Adrenal gland (tissue), 12 donors: ENCODE measurements around the gene TSHR. TPM values are rescaled to one million over a fixed set of nuclear protein-coding genes. Genes with fewer than 3 reads are reported as not detected.

Source experiments
- DNase-seq, 7 donors: peaks; one replicate each; pipeline ENCODE4 v3.0.0-alpha.2; 2019 to 2020
- H3K27ac ChIP-seq, 5 donors: fragments of 200-600 bp; sonication (generic) in 4 of 5; 1 replicate in 3 of 5; 2 replicates in 2 of 5; pipeline versions ENCODE4 v1.5.1 to v1.8.0; 2016 to 2020; ENCODE audit warnings: mild to moderate bottlenecking in 1 of 5
- H3K27me3 ChIP-seq: fragments of 200-600 bp; 2 replicates; pipeline ENCODE4 v1.8.0; 2021
- H3K36me3 ChIP-seq, 2 donors: fragments of 200-600 bp; replicated peaks in 1 of 2; 1 replicate in 1 of 2; 2 replicates in 1 of 2; pipeline versions ENCODE4 v1.5.1 to v1.8.0; 2018 to 2022
- H3K4me1 ChIP-seq, 2 donors: fragments of 200-600 bp; replicated peaks in 1 of 2; 1 replicate in 1 of 2; 2 replicates in 1 of 2; pipeline versions ENCODE4 v1.5.1 to v1.8.0; 2018 to 2021
- H3K4me3 ChIP-seq, 4 donors: fragments of 200-600 bp; sonication (generic) in 3 of 4; one replicate each; pipeline ENCODE4 v1.5.1; 2016 to 2018
- H3K9me3 ChIP-seq, 3 donors: fragments of 200-600 bp; sonication (generic) in 1 of 3; replicated peaks in 1 of 3; 1 replicate in 2 of 3; 2 replicates in 1 of 3; pipeline versions ENCODE4 v1.5.1 to v1.8.0; 2016 to 2021
- CTCF ChIP-seq, 6 experiments: fragments of 450-650 bp in 4 of 6; fragments of 200-600 bp in 2 of 6; sonication (generic) in 1 of 6; IDR thresholded peaks; 1 replicate in 5 of 6; 2 replicates in 1 of 6; pipeline versions ENCODE4 v1.5.1 to v1.8.0; 2016 to 2021; ENCODE audit warnings: antibody characterized with exemption in 6 of 6, mild to moderate bottlenecking in 2 of 6, moderate library complexity in 1 of 6
- POLR2A ChIP-seq, 2 donors: fragments of 450-650 bp; IDR thresholded peaks; one replicate each; pipeline ENCODE4 v1.6.1; 2017; ENCODE audit warnings: antibody characterized with exemption in 2 of 2, mild to moderate bottlenecking in 2 of 2, moderate library complexity in 1 of 2
- WGBS, 4 donors: extraction: QIAGEN DNeasy Blood & Tissue Kit in 2 of 4; methylation state at CpG; one replicate each; pipeline versions ENCODE4 v1.1.5 to v1.1.7; 2013 to 2017; 5-methylcytosine and 5-hydroxymethylcytosine counted together
- intact Hi-C, 2 donors: fragments of 100-400 bp; cut with DNase I; formaldehyde crosslinking; loops; one replicate each; pipeline versions ENCODE4 v1.14.1 to v1.15.0; 2022 to 2023
- polyA plus RNA-seq, 3 donors: library from polyadenylated mRNA; stranded (reverse); fragments of 200-250 nt in 2 of 3; fragments of 350-450 nt in 1 of 3; fragmentation: Illumina TruSeq in 1 of 3; extraction: RNeasy Lipid Tissue Mini Kit (QIAGEN cat#74804) in 1 of 3; gene quantifications; one replicate each; pipeline ENCODE4 v1.2.3, GENCODE V29; 2013 to 2014
- total RNA-seq, 9 donors: library from RNA; depleted of rRNA in 4 of 9; stranded (reverse); fragments of >200 nt in 4 of 9; fragments of 120-200 nt in 1 of 9; fragmentation: NEBNext Ultra II Directional in 1 of 9; extraction: Animal tissue kit (Norgen Biotek cat#: 25700) in 1 of 9; gene quantifications; one replicate each; pipeline versions ENCODE4 v1.1.0 to v1.2.4, GENCODE V29; 2013 to 2023
- donor health status: healthy with polysubstance abuse.
- donor health status: Bipolar disorder and iron deficiency.
- donor health status: DM: yes; HTN: yes; CAD: no.
- donor health status: DM: no; HTN: no; CAD: no.
- donor health status: DM: no; HTN: no; CAD: no.
- donor health status: DM: yes; HTN: yes; CAD: no.

TSHR gene
- total and polyA plus RNA-seq, 12 donors: 0.06 to 5.8 (median 0.68) TPM

DNA sequence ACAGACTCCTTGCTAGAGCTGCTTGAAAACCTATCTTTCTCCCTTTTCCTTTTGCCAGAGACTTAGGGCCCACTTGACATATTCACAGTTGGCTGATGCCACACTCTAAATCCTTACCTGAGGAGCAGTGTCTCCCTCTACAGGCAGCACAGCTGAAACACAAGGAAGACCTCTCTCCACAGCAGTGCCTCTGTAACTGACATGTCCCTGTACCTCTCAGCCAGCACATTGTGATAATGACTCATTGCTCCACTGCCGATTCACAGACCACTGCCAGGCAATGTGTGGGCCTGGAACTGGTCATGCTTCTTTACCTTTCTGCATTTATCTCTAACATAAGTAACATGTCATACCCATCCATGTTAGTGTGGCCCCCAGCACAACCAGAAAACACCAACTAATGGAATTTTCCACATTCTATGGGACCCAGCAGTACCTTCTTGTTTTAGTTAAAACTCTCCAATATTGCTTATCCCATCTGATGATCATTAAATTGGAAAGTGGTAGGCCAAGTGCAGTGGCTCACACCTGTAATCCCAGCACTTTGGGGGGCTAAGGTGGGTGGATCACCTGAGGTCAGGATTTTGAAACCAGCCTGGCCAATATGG lies 208.8 kb downstream of the TSHR start:
- TF ChIP-seq CTCF (IDR thresholded peaks at IDR 0.05): peak; percentile 51 to 82 (median 78)
- TF ChIP-seq POLR2A (IDR thresholded peaks at IDR 0.05): peak in 1 of 2 donors; percentile 7
- DNase-seq: peak; percentile 70 to 93 (median 86)
- WGBS, 4 donors: 0 to 21% (median 6%) methylated on average over 1 of the region's 1 CpG

DNA sequence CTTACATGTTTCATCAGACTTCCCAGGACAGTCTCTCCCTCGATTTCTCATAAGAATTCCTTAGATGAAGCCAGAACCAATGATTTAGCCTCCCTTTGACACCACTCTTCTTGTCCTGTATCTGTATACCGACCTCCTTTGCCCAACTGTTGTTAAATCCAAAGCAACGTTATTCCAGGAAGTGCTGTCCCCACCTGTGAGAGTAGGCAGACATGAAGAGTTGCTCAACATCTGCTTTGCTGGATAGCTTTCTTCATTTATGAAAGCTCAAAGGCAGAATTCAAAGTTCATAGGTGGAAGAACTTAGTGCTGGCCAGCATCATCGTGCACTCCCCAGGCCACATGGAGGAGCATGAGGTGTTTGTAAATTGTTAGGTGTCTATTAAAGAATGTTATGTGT lies 209.8 kb downstream of the TSHR start:
- no peaks in the 10 kb centered on the region for H3K36me3 ChIP-seq
- TF ChIP-seq POLR2A (IDR thresholded peaks at IDR 0.05) (no peak), CTCF (IDR thresholded peaks at IDR 0.05) (no peak)
- 69 to 81% (median 78%) methylated on average over 4 of the region's 4 CpGs for WGBS, 4 donors
- H3K27me3 ChIP-seq: no peaks in the 10 kb centered on the region
- no peak for DNase-seq
- H3K4me1 ChIP-seq: peaks cover 0 to 19% of the 10 kb centered on the region in 2 donors
- no peak overlapping the region for H3K4me3 ChIP-seq
- no peaks in the 10 kb centered on the region for H3K9me3 ChIP-seq
- intact Hi-C loops: loop anchor here in 1 of 2 donors (10.0 kb wide), 1 partner anchor 210 kb away; the partner anchor contains the start of gene TSHR
- no peak overlapping the region for H3K27ac ChIP-seq

More for the DNA sequence above, 208.8 kb downstream of the TSHR start:
- Histone ChIP-seq H3K27me3 (no peaks in the 10 kb centered on the region), H3K4me1 (peaks cover 0 to 14% of the 10 kb centered on the region in 2 donors), H3K9me3 (no peaks in the 10 kb centered on the region), H3K4me3 (no peak overlapping the region), H3K36me3 (no peaks in the 10 kb centered on the region), H3K27ac (peak overlapping the region in 2 of 5 donors; percentile 6 to 9)
- intact Hi-C loops: loop anchor here in 1 of 2 donors (5.0 to 10.0 kb wide), 2 partner anchors 162 to 209 kb away; partner anchors contain the start of gene TSHR

DNA sequence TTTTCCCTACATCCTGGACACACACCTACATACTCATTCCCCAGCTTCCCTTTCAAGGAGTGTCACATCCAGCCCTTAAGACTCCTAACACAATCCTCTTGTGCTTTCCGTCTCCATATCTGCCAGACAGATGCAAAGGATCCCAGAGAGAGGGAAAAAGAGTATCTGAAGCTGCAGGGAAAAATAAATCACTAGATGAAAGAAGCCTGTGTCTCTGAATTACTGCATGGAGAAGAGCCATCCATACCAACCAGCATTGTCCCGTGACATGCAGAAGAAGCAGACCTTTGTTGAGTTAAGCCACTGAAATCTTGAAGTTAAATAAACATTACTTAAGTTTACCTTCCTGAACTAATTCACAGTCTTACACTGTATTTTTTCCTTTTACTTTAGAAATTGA lies 210.7 kb downstream of the TSHR start:
- no peak for DNase-seq
- intact Hi-C loops: loop anchor here in 1 of 2 donors (10.0 kb wide), 1 partner anchor 211 kb away; the partner anchor contains the start of gene TSHR
- Histone ChIP-seq H3K27me3 (no peaks in the 10 kb centered on the region), H3K9me3 (no peaks in the 10 kb centered on the region), H3K36me3 (no peaks in the 10 kb centered on the region), H3K4me3 (no peak overlapping the region), H3K4me1 (peaks cover 5 to 24% of the 10 kb centered on the region in 2 donors), H3K27ac (no peak overlapping the region)
- 85 to 92% (median 87%) methylated on average over 2 of the region's 2 CpGs for WGBS, 4 donors
- TF ChIP-seq CTCF (IDR thresholded peaks at IDR 0.05) (no peak), POLR2A (IDR thresholded peaks at IDR 0.05) (no peak)

GRCh38 chr14:81169267-81169666 lies 213.8 kb downstream of the TSHR start:
- intact Hi-C loops: loop anchor here in 1 of 2 donors (10.0 kb wide), 1 partner anchor 214 kb away; the partner anchor contains the start of gene TSHR
- Histone ChIP-seq H3K4me3 (peak overlapping the region in 2 of 4 donors; percentile 40 to 69), H3K27ac (peak overlapping the region in 4 of 5 donors; percentile 83 to 99 (median 93)), H3K36me3 (no peaks in the 10 kb centered on the region), H3K27me3 (no peaks in the 10 kb centered on the region), H3K9me3 (no peaks in the 10 kb centered on the region), H3K4me1 (peaks cover 5 to 23% of the 10 kb centered on the region in 2 donors)
- no peak for DNase-seq
- TF ChIP-seq POLR2A (IDR thresholded peaks at IDR 0.05) (no peak), CTCF (IDR thresholded peaks at IDR 0.05) (no peak)
- WGBS, 4 donors: 49 to 59% (median 51%) methylated on average over 4 of the region's 4 CpGs
